HCT116 (cell line): Measurements from ENCODE around the gene ARSB. TPM values are rescaled to one million over a fixed set of nuclear protein-coding genes. Genes with fewer than 3 reads are reported as not detected.

ENCODE experiments used
- ATAC-seq: fragments of 200-7000 bp; cut with Tn5 transposase; 2 replicates; pipeline ENCODE4 v1.9.1; 2020; ENCODE audit warnings: mild to moderate bottlenecking, moderate library complexity
- BruUV-seq: library from RNA; stranded (reverse); fragments of 400-500 nt; replicated peaks from 2 replicates; lab custom pipeline; 2021; lab: Mats Ljungman, UMichigan
- CTCF ChIA-PET: fragments of 300-600 bp; sonication (Branson Sonifier 250); formaldehyde crosslinking; loops from one replicate; lab custom pipeline; 2021; ENCODE audit warnings: antibody characterized with exemption; lab: Charles Lee
- POLR2A ChIA-PET: fragments of 300-600, 350-600 bp; sonication (Branson Sonifier 250); formaldehyde crosslinking; loops from one replicate; lab custom pipeline; 2021; ENCODE audit warnings: antibody characterized with exemption; lab: Charles Lee
- RAD21 ChIA-PET, 2 experiments: fragments of 300-600 bp; sonication (Branson Sonifier 250); formaldehyde crosslinking; loops; one replicate each; lab custom pipeline; 2023; ENCODE audit warnings: low total read pairs in 2 of 2; ENCODE audit not compliant: uncharacterized antibody in 2 of 2, unreplicated experiment in 2 of 2, low non-redundant PET in 1 of 2; lab: Charles Lee
- DNase-seq: peaks from one replicate; pipeline ENCODE4 v3.0.0-alpha.2; 2010; ENCODE audit warnings: low read depth, low spot score
- H2AFZ ChIP-seq: fragments of 200-600 bp; shearing (Covaris generic), sonication (generic); 2 replicates; pipeline ENCODE4 v1.6.1; 2017; ENCODE audit warnings: low read depth, mixed run types, mixed read lengths, antibody characterized with exemption, low read length; ENCODE audit not compliant: poor library complexity, severe bottlenecking
- H3K27ac ChIP-seq: 2 replicates; pipeline ENCODE4 v1.5.1; 2012; ENCODE audit warnings: low read depth, low read length
- H3K27me3 ChIP-seq: fragments of 200-600 bp; sonication (generic); 2 replicates; pipeline ENCODE4 v1.6.1; 2016; ENCODE audit warnings: mixed run types, low read length, mixed read lengths; ENCODE audit not compliant: insufficient read depth
- H3K36me3 ChIP-seq, 2 experiments: fragments of 200-500 bp in 1 of 2; fragments of 200-600 bp in 1 of 2; sonication (Bioruptor generic) in 1 of 2; sonication (generic) in 1 of 2; 2 replicates each; pipeline versions ENCODE4 v1.5.1 to v1.6.1; 2014 to 2016; ENCODE audit warnings: low read length in 2 of 2, inconsistent platforms in 1 of 2, mixed read lengths in 1 of 2, mixed run types in 1 of 2; ENCODE audit not compliant: insufficient read depth in 2 of 2, control insufficient read depth in 1 of 2
- H3K4me1 ChIP-seq, 2 experiments: fragments of 200-600 bp in 1 of 2; sonication (generic) in 1 of 2; 2 replicates each; pipeline versions ENCODE4 v1.5.1 to v1.6.1; 2012 to 2017; ENCODE audit warnings: low read length in 2 of 2, inconsistent platforms in 1 of 2, mild to moderate bottlenecking in 1 of 2, mixed read lengths in 1 of 2, mixed run types in 1 of 2, moderate library complexity in 1 of 2; ENCODE audit not compliant: insufficient read depth in 2 of 2, control insufficient read depth in 1 of 2
- H3K4me2 ChIP-seq: fragments of 200-600 bp; sonication (generic); 2 replicates; pipeline ENCODE4 v1.6.1; 2017; ENCODE audit warnings: mixed run types, low read length, mixed read lengths
- H3K4me3 ChIP-seq, 2 experiments: fragments of 200-600 bp in 1 of 2; sonication (generic) in 1 of 2; replicated peaks in 1 of 2; 2 replicates each; pipeline ENCODE4 v1.5.1; 2011 to 2016; ENCODE audit warnings: low read length in 2 of 2, control low read depth in 1 of 2, low read depth in 1 of 2, mild to moderate bottlenecking in 1 of 2, mixed read lengths in 1 of 2, mixed run types in 1 of 2
- H3K79me2 ChIP-seq: fragments of 200-600 bp; sonication (generic); 2 replicates; pipeline ENCODE4 v1.6.1; 2017; ENCODE audit warnings: mild to moderate bottlenecking, mixed run types, low read length, moderate library complexity, mixed read lengths; ENCODE audit not compliant: insufficient read depth
- H3K9ac ChIP-seq: fragments of 200-600 bp; sonication (generic); 2 replicates; pipeline ENCODE4 v1.6.1; 2016; ENCODE audit warnings: low read length, mixed read lengths
- H3K9me2 ChIP-seq: fragments of 200-600 bp; sonication (generic), shearing (Covaris generic); 2 replicates; pipeline ENCODE4 v1.6.1; 2017; ENCODE audit warnings: mixed run types, mild to moderate bottlenecking, moderate library complexity; ENCODE audit not compliant: insufficient read depth
- H3K9me3 ChIP-seq, 2 experiments: fragments of 200-500 bp in 1 of 2; fragments of 200-600 bp in 1 of 2; sonication (Bioruptor generic) in 1 of 2; sonication (generic) in 1 of 2; 2 replicates each; pipeline ENCODE4 v1.6.1; 2014 to 2017; ENCODE audit warnings: low read length in 2 of 2, mixed read lengths in 2 of 2, inconsistent platforms in 1 of 2, low read depth in 1 of 2, mild to moderate bottlenecking in 1 of 2, mixed run types in 1 of 2, moderate library complexity in 1 of 2; ENCODE audit not compliant: control insufficient read depth in 1 of 2, insufficient read depth in 1 of 2
- H4K20me1 ChIP-seq: fragments of 200-600 bp; sonication (generic), shearing (Covaris generic); 2 replicates; pipeline ENCODE4 v1.6.1; 2017; ENCODE audit warnings: mixed run types, mild to moderate bottlenecking, moderate library complexity; ENCODE audit not compliant: insufficient read depth
- CBX3 ChIP-seq: IDR thresholded peaks from 2 replicates; pipeline ENCODE4 v1.6.1; 2012; ENCODE audit warnings: low read depth
- CTCF ChIP-seq, 3 experiments: fragments of 200-600 bp in 1 of 3; sonication (generic) in 1 of 3; IDR thresholded peaks in 2 of 3; conservative IDR thresholded peaks in 1 of 3; 2 replicates each; pipeline ENCODE4 v1.5.1; 2012 to 2017; ENCODE audit warnings: low read depth in 2 of 3, low read length in 2 of 3, antibody characterized with exemption in 1 of 3, borderline replicate concordance in 1 of 3, control low read depth in 1 of 3, mild to moderate bottlenecking in 1 of 3, mixed read lengths in 1 of 3, mixed run types in 1 of 3, moderate library complexity in 1 of 3; ENCODE audit not compliant: insufficient read depth in 1 of 3
- EZH2 ChIP-seq: fragments of 200-600 bp; sonication (generic); IDR thresholded peaks from 2 replicates; pipeline ENCODE4 v1.6.1; 2017; ENCODE audit warnings: antibody characterized with exemption, mixed run types
- JUND ChIP-seq: IDR thresholded peaks from 2 replicates; pipeline ENCODE4 v1.6.1; 2012
- SRF ChIP-seq: IDR thresholded peaks from 2 replicates; pipeline ENCODE4 v1.6.1; 2012; ENCODE audit warnings: low read depth
- TCF7L2 ChIP-seq: IDR thresholded peaks from 2 replicates; pipeline ENCODE4 v1.7.0; 2011; ENCODE audit warnings: borderline replicate concordance, inconsistent platforms; ENCODE audit not compliant: insufficient read depth, insufficient read length; ENCODE audit errors: extremely low read depth
- ZFX ChIP-seq: fragments of 450-650 bp; IDR thresholded peaks from 2 replicates; pipeline ENCODE4 v1.6.1; 2017
- intact Hi-C: fragments of 100-400 bp; cut with micrococcal nuclease; formaldehyde crosslinking; loops from 2 replicates; pipeline ENCODE4 v1.10.0; 2022
- total RNA-seq: library from RNA; stranded (reverse); gene quantifications from one replicate; pipeline ENCODE4 v1.2.1, GENCODE V29; 2021; ENCODE audit not compliant: unreplicated experiment

Gene ARSB
- total RNA-seq, 1 experiment from 2014 or later, result 4.8 TPM

- Histone ChIP-seq H3K4me3 (no peak overlapping the region), H3K27ac (no peak overlapping the region), H3K9ac (no peak overlapping the region), H3K4me1 (peaks cover 0 to 5% of the 10 kb centered on the region in 2 experiments; a peak in 2 of 4 replicates), H2AFZ (no peak overlapping the region), H3K9me3 (no peaks in the 10 kb centered on the region), H4K20me1 (no peaks in the 10 kb centered on the region), H3K27me3 (no peaks in the 10 kb centered on the region), H3K9me2 (no peaks in the 10 kb centered on the region), H3K36me3 (no peaks in the 10 kb centered on the region), H3K4me2 (no peak overlapping the region), H3K79me2 (no peaks in the 10 kb centered on the region)
- RAD21 ChIA-PET, result no interaction called here
- no TSS peak for BruUV-seq
- ATAC-seq (no peak), DNase-seq (no peak)
- CTCF ChIA-PET, result interaction anchor here (0.7 to 2.4 kb wide), 5 partner anchors 10 to 354 kb away, joined by 3 to 14 read pairs (median 4); no protein-coding TSS in a partner anchor
- POLR2A ChIA-PET, result no interaction called here
- intact Hi-C loops, result loop anchor here (5.0 to 10.0 kb wide), 2 partner anchors 240 to 353 kb away; partner anchors contain the start of gene LHFPL2
- TF ChIP-seq CBX3, result no peak
- TF ChIP-seq JUND, result no peak
- TF ChIP-seq ZFX, result no peak
- TF ChIP-seq EZH2, result no peak
- TF ChIP-seq TCF7L2, result no peak
- TF ChIP-seq CTCF (IDR thresholded peaks at IDR 0.05 in 2 of 3, conservative IDR thresholded peaks at IDR 0.05 in 1 of 3; ENCODE audit: borderline replicate concordance in 1 of 3, insufficient read depth in 1 of 3, low read depth in 2 of 3, low read length in 2 of 3), result no peak
- no peak for TF ChIP-seq SRF
Measured at GRCh38 chr5:78887384-78888118, 97.6 kb downstream of the ARSB start.
